ENCODE measurements around the gene CRTAC1.
A peak's percentile ranks its signal among the peaks of the same experiment; 100 is the strongest.

The CRTAC1 gene

DNA sequence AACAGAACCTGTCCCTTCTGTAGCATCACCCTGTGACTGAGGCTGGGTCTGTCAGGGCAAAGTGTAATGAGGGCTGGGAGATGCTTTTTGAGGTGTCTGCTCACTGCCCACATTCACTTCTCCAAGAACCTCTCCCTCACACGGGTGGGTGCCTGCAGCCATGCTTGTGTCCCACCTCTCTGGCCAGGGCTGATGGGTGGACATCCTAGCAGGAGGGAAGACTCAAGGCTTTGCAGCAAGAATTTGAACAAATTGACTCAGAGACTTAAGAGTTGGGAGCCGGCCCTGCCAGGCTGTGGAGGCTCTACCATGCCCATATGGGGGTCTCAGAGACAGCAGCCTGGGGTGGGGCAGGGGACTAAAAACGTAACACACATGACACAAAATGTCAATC lies 147.3 kb downstream of the CRTAC1 start:
- WGBS: 36% methylated on average over 3 of the region's 3 CpGs
- DNase-seq: no peak
- no peak overlapping the region for H3K4me2 ChIP-seq (ENCODE audit: low read length, poor library complexity, severe bottlenecking)

DNA sequence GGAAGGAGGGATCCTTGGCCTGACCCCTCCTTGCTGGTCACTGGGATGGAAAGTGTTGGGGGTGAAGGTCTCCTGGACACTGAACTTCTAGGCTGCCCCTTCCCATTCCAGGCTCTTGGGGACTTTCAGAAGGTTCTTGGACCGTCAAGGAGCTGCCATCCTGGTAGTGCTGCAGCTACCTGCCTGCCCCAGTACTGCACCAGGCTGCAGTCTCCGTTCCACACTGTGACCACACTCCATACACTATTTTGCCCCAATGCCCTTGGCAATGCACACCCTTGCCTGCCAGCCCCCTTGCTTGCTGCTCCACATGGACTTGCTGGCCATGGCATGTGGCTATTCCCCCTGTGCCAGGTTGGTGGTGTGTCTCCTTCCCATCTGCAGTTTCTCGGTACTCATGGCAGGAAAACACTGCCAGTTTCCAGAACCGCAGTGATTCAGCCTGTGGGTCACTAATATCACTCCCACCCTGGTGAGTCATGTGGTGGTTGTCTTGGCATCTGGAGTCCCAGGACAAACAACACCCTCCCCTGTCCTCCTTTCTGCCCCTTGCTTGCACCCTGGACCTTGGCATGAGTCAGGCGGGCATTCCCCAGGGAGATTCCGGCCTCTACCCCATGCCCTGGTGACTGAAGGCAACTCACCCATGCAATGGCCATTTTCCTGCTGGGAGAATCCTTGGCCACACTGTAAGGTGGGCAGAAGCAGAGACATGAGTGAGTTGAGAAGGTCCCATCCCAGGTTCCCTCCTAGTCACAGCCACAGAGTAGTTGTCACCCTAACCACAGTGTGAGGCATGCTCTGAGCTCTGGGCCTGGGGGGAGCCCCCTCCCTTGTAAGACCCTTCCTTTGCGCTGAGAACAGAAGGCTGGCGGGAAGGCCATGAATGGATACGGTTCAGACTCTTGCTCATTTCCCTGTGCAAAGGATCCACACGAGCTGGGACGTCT lies 148.0 kb downstream of the CRTAC1 start:
- H2BK12ac ChIP-seq (ENCODE audit: low read length in 2 of 2): no peak overlapping the region
- peak overlapping the region; percentile 8 for H2AK5ac ChIP-seq (ENCODE audit: low read length, severe bottlenecking)
- H3K27me3 ChIP-seq (ENCODE audit: control insufficient read depth in 1 of 2, insufficient read depth in 1 of 2, low read length in 2 of 2): peaks cover 0 to 7% of the 10 kb centered on the region in 2 experiments
- H2AFZ ChIP-seq (ENCODE audit: low read depth, low read length): no peak overlapping the region
- 78% methylated on average over 11 of the region's 11 CpGs for WGBS
- DNase-seq: peak; percentile 48
- H3K36me3 ChIP-seq (ENCODE audit: control insufficient read depth in 1 of 2, insufficient read depth in 2 of 2, low read depth in 1 of 2, low read length in 2 of 2): no peaks in the 10 kb centered on the region
- no peak overlapping the region for H3K18ac ChIP-seq (ENCODE audit: low read depth in 1 of 2, low read length in 2 of 2)
- H3K27ac ChIP-seq (ENCODE audit: low read length, poor library complexity, severe bottlenecking): no peak overlapping the region
- no peak overlapping the region for H3K4ac ChIP-seq (ENCODE audit: low read depth in 1 of 2, low read length in 2 of 2)
- H4K8ac ChIP-seq (ENCODE audit: low read length): no peak overlapping the region
- H3K9ac ChIP-seq (ENCODE audit: low read length): no peak overlapping the region
- H3K4me3 ChIP-seq (ENCODE audit: insufficient read depth in 1 of 2, low read depth in 1 of 2, low read length in 2 of 2): peak overlapping the region in 1 of 2 experiments; percentile 30
- H2BK5ac ChIP-seq (ENCODE audit: low read depth, low read length, poor library complexity, severe bottlenecking): no peak overlapping the region
- no peak overlapping the region for H4K91ac ChIP-seq (ENCODE audit: low read length)
- no peak overlapping the region for H3K4me2 ChIP-seq (ENCODE audit: low read length, poor library complexity, severe bottlenecking)
- no peaks in the 10 kb centered on the region for H3K9me3 ChIP-seq (ENCODE audit: control insufficient read depth, low read length)
- no peak overlapping the region for H3K23ac ChIP-seq (ENCODE audit: low read length in 2 of 2)
- H3K4me1 ChIP-seq (ENCODE audit: control insufficient read depth, insufficient read depth, low read depth, low read length): peaks cover 24% of the 10 kb centered on the region
- no peak overlapping the region for H2BK15ac ChIP-seq (ENCODE audit: low read depth, poor library complexity, severe bottlenecking)
- H3K14ac ChIP-seq (ENCODE audit: low read length in 2 of 2): no peak overlapping the region
- no peak overlapping the region for H2BK120ac ChIP-seq (ENCODE audit: low read depth, low read length)
- H3K79me1 ChIP-seq (replicated peaks; ENCODE audit: low read length, poor library complexity, severe bottlenecking): no peaks in the 10 kb centered on the region

More for the DNA sequence above, 147.3 kb downstream of the CRTAC1 start:
- H3K18ac ChIP-seq (ENCODE audit: low read depth in 1 of 2, low read length in 2 of 2): no peak overlapping the region
- H3K9me3 ChIP-seq (ENCODE audit: control insufficient read depth, low read length): no peaks in the 10 kb centered on the region
- H2BK12ac ChIP-seq (ENCODE audit: low read length in 2 of 2): no peak overlapping the region
- peaks cover 30% of the 10 kb centered on the region for H3K4me1 ChIP-seq (ENCODE audit: control insufficient read depth, insufficient read depth, low read depth, low read length)
- H3K23ac ChIP-seq (ENCODE audit: low read length in 2 of 2): no peak overlapping the region
- H2BK120ac ChIP-seq (ENCODE audit: low read depth, low read length): no peak overlapping the region
- H3K79me1 ChIP-seq (replicated peaks; ENCODE audit: low read length, poor library complexity, severe bottlenecking): no peaks in the 10 kb centered on the region
- no peaks in the 10 kb centered on the region for H3K36me3 ChIP-seq (ENCODE audit: control insufficient read depth in 1 of 2, insufficient read depth in 2 of 2, low read depth in 1 of 2, low read length in 2 of 2)
- no peak overlapping the region for H2BK5ac ChIP-seq (ENCODE audit: low read depth, low read length, poor library complexity, severe bottlenecking)
- H3K14ac ChIP-seq (ENCODE audit: low read length in 2 of 2): no peak overlapping the region
- no peak overlapping the region for H3K9ac ChIP-seq (ENCODE audit: low read length)
- H3K4me3 ChIP-seq (ENCODE audit: insufficient read depth in 1 of 2, low read depth in 1 of 2, low read length in 2 of 2): no peak overlapping the region
- H3K4ac ChIP-seq (ENCODE audit: low read depth in 1 of 2, low read length in 2 of 2): no peak overlapping the region
- H2AK5ac ChIP-seq (ENCODE audit: low read length, severe bottlenecking): peak overlapping the region; percentile 8
- no peak overlapping the region for H2BK15ac ChIP-seq (ENCODE audit: low read depth, poor library complexity, severe bottlenecking)
- no peak overlapping the region for H2AFZ ChIP-seq (ENCODE audit: low read depth, low read length)
- H4K8ac ChIP-seq (ENCODE audit: low read length): no peak overlapping the region
- no peak overlapping the region for H4K91ac ChIP-seq (ENCODE audit: low read length)
- no peak overlapping the region for H3K27ac ChIP-seq (ENCODE audit: low read length, poor library complexity, severe bottlenecking)
- peaks cover 0 to 7% of the 10 kb centered on the region in 2 experiments for H3K27me3 ChIP-seq (ENCODE audit: control insufficient read depth in 1 of 2, insufficient read depth in 1 of 2, low read length in 2 of 2)

DNA sequence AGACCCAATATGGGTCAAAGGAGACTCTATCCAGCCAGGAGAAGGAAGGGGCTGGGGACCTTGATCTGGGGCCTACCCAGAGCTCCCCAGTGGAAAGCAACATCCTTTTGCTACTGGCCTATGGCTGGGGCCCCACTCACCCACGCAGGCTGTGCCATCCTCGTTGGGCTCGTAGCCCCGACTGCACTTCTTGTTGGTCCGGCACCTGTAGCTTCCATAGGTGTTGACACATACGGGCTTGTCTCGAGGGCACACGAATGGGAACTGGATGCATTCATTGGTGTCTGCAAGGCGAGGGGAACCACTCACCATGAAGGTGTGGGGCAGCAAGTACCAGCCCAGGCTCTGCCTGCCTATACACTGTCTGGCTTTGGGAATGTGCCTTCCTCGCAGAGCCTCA lies 150.3 kb downstream of the CRTAC1 start:
- H2AK5ac ChIP-seq (ENCODE audit: low read length, severe bottlenecking): no peak overlapping the region
- 82% methylated on average over 10 of the region's 10 CpGs for WGBS
- no peak overlapping the region for H2AFZ ChIP-seq (ENCODE audit: low read depth, low read length)
- peaks cover 20% of the 10 kb centered on the region for H3K4me1 ChIP-seq (ENCODE audit: control insufficient read depth, insufficient read depth, low read depth, low read length)
- peaks cover 6 to 9% of the 10 kb centered on the region in 2 experiments for H3K27me3 ChIP-seq (ENCODE audit: control insufficient read depth in 1 of 2, insufficient read depth in 1 of 2, low read length in 2 of 2)
- H3K36me3 ChIP-seq (ENCODE audit: control insufficient read depth in 1 of 2, insufficient read depth in 2 of 2, low read depth in 1 of 2, low read length in 2 of 2): no peaks in the 10 kb centered on the region
- no peak overlapping the region for H3K4me3 ChIP-seq (ENCODE audit: insufficient read depth in 1 of 2, low read depth in 1 of 2, low read length in 2 of 2)
- H2BK15ac ChIP-seq (ENCODE audit: low read depth, poor library complexity, severe bottlenecking): no peak overlapping the region
- DNase-seq: no peak
- no peak overlapping the region for H4K8ac ChIP-seq (ENCODE audit: low read length)
- H2BK120ac ChIP-seq (ENCODE audit: low read depth, low read length): no peak overlapping the region
- H3K23ac ChIP-seq (ENCODE audit: low read length in 2 of 2): no peak overlapping the region
- H2BK5ac ChIP-seq (ENCODE audit: low read depth, low read length, poor library complexity, severe bottlenecking): no peak overlapping the region
- no peaks in the 10 kb centered on the region for H3K9me3 ChIP-seq (ENCODE audit: control insufficient read depth, low read length)
- H3K4me2 ChIP-seq (ENCODE audit: low read length, poor library complexity, severe bottlenecking): no peak overlapping the region
- peak overlapping the region in 1 of 2 experiments; percentile 18 for H3K14ac ChIP-seq (ENCODE audit: low read length in 2 of 2)
- H3K9ac ChIP-seq (ENCODE audit: low read length): no peak overlapping the region
- H3K4ac ChIP-seq (ENCODE audit: low read depth in 1 of 2, low read length in 2 of 2): no peak overlapping the region
- H3K79me1 ChIP-seq (replicated peaks; ENCODE audit: low read length, poor library complexity, severe bottlenecking): no peaks in the 10 kb centered on the region
- no peak overlapping the region for H2BK12ac ChIP-seq (ENCODE audit: low read length in 2 of 2)
- H4K91ac ChIP-seq (ENCODE audit: low read length): no peak overlapping the region
- H3K27ac ChIP-seq (ENCODE audit: low read length, poor library complexity, severe bottlenecking): no peak overlapping the region
- no peak overlapping the region for H3K18ac ChIP-seq (ENCODE audit: low read depth in 1 of 2, low read length in 2 of 2)

DNA sequence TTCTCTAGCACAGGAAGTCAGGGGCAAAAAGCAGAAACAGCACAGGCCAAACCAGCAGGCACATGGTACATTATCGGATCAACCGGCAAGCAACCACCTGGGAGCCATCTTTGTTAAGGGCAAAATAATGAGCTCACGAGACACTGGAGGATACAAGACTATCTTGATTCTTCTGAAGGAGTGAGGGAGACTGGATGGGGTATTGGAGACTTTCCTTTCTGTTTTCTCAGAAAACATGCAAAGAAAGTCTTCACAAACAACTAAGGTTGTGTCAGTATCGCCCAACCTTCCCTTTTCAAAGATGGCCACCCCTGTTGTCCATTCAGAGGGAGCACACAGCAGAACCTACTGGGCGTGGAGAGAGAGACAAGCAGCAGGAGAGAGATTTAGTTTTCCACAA lies 151.2 kb downstream of the CRTAC1 start:
- H3K27me3 ChIP-seq (ENCODE audit: control insufficient read depth in 1 of 2, insufficient read depth in 1 of 2, low read length in 2 of 2): peaks cover 6 to 8% of the 10 kb centered on the region in 2 experiments
- no peak overlapping the region for H3K4me3 ChIP-seq (ENCODE audit: insufficient read depth in 1 of 2, low read depth in 1 of 2, low read length in 2 of 2)
- no peak overlapping the region for H3K4ac ChIP-seq (ENCODE audit: low read depth in 1 of 2, low read length in 2 of 2)
- H3K14ac ChIP-seq (ENCODE audit: low read length in 2 of 2): no peak overlapping the region
- H2AK5ac ChIP-seq (ENCODE audit: low read length, severe bottlenecking): no peak overlapping the region
- no peak overlapping the region for H2BK5ac ChIP-seq (ENCODE audit: low read depth, low read length, poor library complexity, severe bottlenecking)
- no peak overlapping the region for H3K4me2 ChIP-seq (ENCODE audit: low read length, poor library complexity, severe bottlenecking)
- no peak overlapping the region for H3K27ac ChIP-seq (ENCODE audit: low read length, poor library complexity, severe bottlenecking)
- peaks cover 20% of the 10 kb centered on the region for H3K4me1 ChIP-seq (ENCODE audit: control insufficient read depth, insufficient read depth, low read depth, low read length)
- DNase-seq: no peak
- no peaks in the 10 kb centered on the region for H3K79me1 ChIP-seq (replicated peaks; ENCODE audit: low read length, poor library complexity, severe bottlenecking)
- 87% methylated on average over 5 of the region's 5 CpGs for WGBS
- no peak overlapping the region for H4K8ac ChIP-seq (ENCODE audit: low read length)
- H3K23ac ChIP-seq (ENCODE audit: low read length in 2 of 2): no peak overlapping the region
- no peaks in the 10 kb centered on the region for H3K36me3 ChIP-seq (ENCODE audit: control insufficient read depth in 1 of 2, insufficient read depth in 2 of 2, low read depth in 1 of 2, low read length in 2 of 2)
- H3K9ac ChIP-seq (ENCODE audit: low read length): no peak overlapping the region
- H2BK12ac ChIP-seq (ENCODE audit: low read length in 2 of 2): no peak overlapping the region
- no peak overlapping the region for H2BK120ac ChIP-seq (ENCODE audit: low read depth, low read length)
- H3K9me3 ChIP-seq (ENCODE audit: control insufficient read depth, low read length): no peaks in the 10 kb centered on the region
- H2BK15ac ChIP-seq (ENCODE audit: low read depth, poor library complexity, severe bottlenecking): no peak overlapping the region
- H3K18ac ChIP-seq (ENCODE audit: low read depth in 1 of 2, low read length in 2 of 2): no peak overlapping the region
- no peak overlapping the region for H4K91ac ChIP-seq (ENCODE audit: low read length)
- no peak overlapping the region for H2AFZ ChIP-seq (ENCODE audit: low read depth, low read length)

All from mesenchymal stem cell (in vitro differentiated cells and primary cell).